ENCODE measurements around the gene RAB30.

RAB30 gene

GRCh38 chr11:83064011-83064410 lies 7.7 kb downstream of the RAB30 start:
- peaks cover under 1% of the 10 kb centered on the region for H3K4me1 ChIP-seq (ENCODE audit: insufficient read depth, low read length)
- H3K36me3 ChIP-seq (ENCODE audit: insufficient read depth, low read length): no peaks in the 10 kb centered on the region
- H2AFZ ChIP-seq (ENCODE audit: low read depth, low read length): no peak overlapping the region
- H3K9me3 ChIP-seq (ENCODE audit: low read length): peaks cover 2% of the 10 kb centered on the region
- H3K27me3 ChIP-seq (ENCODE audit: insufficient read depth, low read length): no peaks in the 10 kb centered on the region
- no peak overlapping the region for H3K4me3 ChIP-seq (ENCODE audit: low read length)

- peaks cover 2% of the 10 kb centered on the region for H3K9me3 ChIP-seq (ENCODE audit: low read length)
- H2AFZ ChIP-seq (ENCODE audit: low read depth, low read length): no peak overlapping the region
- no peaks in the 10 kb centered on the region for H3K4me1 ChIP-seq (ENCODE audit: insufficient read depth, low read length)
- H3K4me3 ChIP-seq (ENCODE audit: low read length): no peak overlapping the region
- no peaks in the 10 kb centered on the region for H3K36me3 ChIP-seq (ENCODE audit: insufficient read depth, low read length)
- no peaks in the 10 kb centered on the region for H3K27me3 ChIP-seq (ENCODE audit: insufficient read depth, low read length)
Observed at GRCh38 chr11:83063073-83063754, 8.5 kb downstream of the RAB30 start.

GRCh38 chr11:83061883-83062282 lies 9.8 kb downstream of the RAB30 start:
- Histone ChIP-seq H2AFZ (ENCODE audit: low read depth, low read length) (no peak overlapping the region), H3K36me3 (ENCODE audit: insufficient read depth, low read length) (no peaks in the 10 kb centered on the region), H3K4me1 (ENCODE audit: insufficient read depth, low read length) (no peaks in the 10 kb centered on the region), H3K27me3 (ENCODE audit: insufficient read depth, low read length) (no peaks in the 10 kb centered on the region), H3K4me3 (ENCODE audit: low read length) (no peak overlapping the region), H3K9me3 (ENCODE audit: low read length) (peaks cover 2% of the 10 kb centered on the region)

GRCh38 chr11:83060965-83061364 lies 10.7 kb downstream of the RAB30 start:
- no peaks in the 10 kb centered on the region for H3K36me3 ChIP-seq (ENCODE audit: insufficient read depth, low read length)
- H2AFZ ChIP-seq (ENCODE audit: low read depth, low read length): no peak overlapping the region
- H3K9me3 ChIP-seq (ENCODE audit: low read length): peaks cover 2% of the 10 kb centered on the region
- no peaks in the 10 kb centered on the region for H3K27me3 ChIP-seq (ENCODE audit: insufficient read depth, low read length)
- H3K4me1 ChIP-seq (ENCODE audit: insufficient read depth, low read length): no peaks in the 10 kb centered on the region
- no peak overlapping the region for H3K4me3 ChIP-seq (ENCODE audit: low read length)

GRCh38 chr11:83057721-83058120 lies 14.0 kb downstream of the RAB30 start:
- Histone ChIP-seq H3K27me3 (ENCODE audit: insufficient read depth, low read length) (no peaks in the 10 kb centered on the region), H3K4me3 (ENCODE audit: low read length) (no peak overlapping the region)

GRCh38 chr11:83056611-83057010 lies 15.1 kb downstream of the RAB30 start:
- Histone ChIP-seq H2AFZ (ENCODE audit: low read depth, low read length) (no peak overlapping the region), H3K36me3 (ENCODE audit: insufficient read depth, low read length) (no peaks in the 10 kb centered on the region), H3K27me3 (ENCODE audit: insufficient read depth, low read length) (no peaks in the 10 kb centered on the region), H3K4me3 (ENCODE audit: low read length) (no peak overlapping the region), H3K9me3 (ENCODE audit: low read length) (peaks cover 3% of the 10 kb centered on the region), H3K4me1 (ENCODE audit: insufficient read depth, low read length) (no peaks in the 10 kb centered on the region)

More at GRCh38 chr11:83057721-83058120, 14.0 kb downstream of the RAB30 start:
- Histone ChIP-seq H3K36me3 (ENCODE audit: insufficient read depth, low read length) (no peaks in the 10 kb centered on the region), H3K4me1 (ENCODE audit: insufficient read depth, low read length) (no peaks in the 10 kb centered on the region), H3K9me3 (ENCODE audit: low read length) (peaks cover 3% of the 10 kb centered on the region), H2AFZ (ENCODE audit: low read depth, low read length) (no peak overlapping the region)

GRCh38 chr11:83056204-83056603 lies 15.5 kb downstream of the RAB30 start:
- Histone ChIP-seq H3K9me3 (ENCODE audit: low read length) (peaks cover 3% of the 10 kb centered on the region), H3K36me3 (ENCODE audit: insufficient read depth, low read length) (no peaks in the 10 kb centered on the region), H3K27me3 (ENCODE audit: insufficient read depth, low read length) (no peaks in the 10 kb centered on the region), H3K4me1 (ENCODE audit: insufficient read depth, low read length) (no peaks in the 10 kb centered on the region), H3K4me3 (ENCODE audit: low read length) (no peak overlapping the region), H2AFZ (ENCODE audit: low read depth, low read length) (no peak overlapping the region)

- Histone ChIP-seq H3K4me1 (ENCODE audit: insufficient read depth, low read length) (no peaks in the 10 kb centered on the region), H3K9me3 (ENCODE audit: low read length) (peaks cover 3% of the 10 kb centered on the region), H2AFZ (ENCODE audit: low read depth, low read length) (no peak overlapping the region), H3K36me3 (ENCODE audit: insufficient read depth, low read length) (no peaks in the 10 kb centered on the region), H3K27me3 (ENCODE audit: insufficient read depth, low read length) (no peaks in the 10 kb centered on the region), H3K4me3 (ENCODE audit: low read length) (no peak overlapping the region)
Observed at GRCh38 chr11:83054904-83055380, 16.8 kb downstream of the RAB30 start.

GRCh38 chr11:83054001-83054400 lies 17.7 kb downstream of the RAB30 start:
- Histone ChIP-seq H3K27me3 (ENCODE audit: insufficient read depth, low read length) (no peaks in the 10 kb centered on the region), H2AFZ (ENCODE audit: low read depth, low read length) (no peak overlapping the region), H3K4me3 (ENCODE audit: low read length) (no peak overlapping the region), H3K4me1 (ENCODE audit: insufficient read depth, low read length) (no peaks in the 10 kb centered on the region), H3K9me3 (ENCODE audit: low read length) (peaks cover 2% of the 10 kb centered on the region), H3K36me3 (ENCODE audit: insufficient read depth, low read length) (no peaks in the 10 kb centered on the region)

- Histone ChIP-seq H2AFZ (ENCODE audit: low read depth, low read length) (no peak overlapping the region), H3K4me3 (ENCODE audit: low read length) (no peak overlapping the region), H3K4me1 (ENCODE audit: insufficient read depth, low read length) (peaks cover 8% of the 10 kb centered on the region), H3K36me3 (ENCODE audit: insufficient read depth, low read length) (no peaks in the 10 kb centered on the region), H3K9me3 (ENCODE audit: low read length) (peaks cover 2% of the 10 kb centered on the region), H3K27me3 (ENCODE audit: insufficient read depth, low read length) (no peaks in the 10 kb centered on the region)
Observed at GRCh38 chr11:83051760-83052671, 19.7 kb downstream of the RAB30 start.

- Histone ChIP-seq H3K4me1 (ENCODE audit: insufficient read depth, low read length) (peaks cover 10% of the 10 kb centered on the region), H2AFZ (ENCODE audit: low read depth, low read length) (no peak overlapping the region), H3K4me3 (ENCODE audit: low read length) (no peak overlapping the region), H3K27me3 (ENCODE audit: insufficient read depth, low read length) (no peaks in the 10 kb centered on the region), H3K9me3 (ENCODE audit: low read length) (no peaks in the 10 kb centered on the region), H3K36me3 (ENCODE audit: insufficient read depth, low read length) (no peaks in the 10 kb centered on the region)
Observed at GRCh38 chr11:83047515-83048225, 24.0 kb downstream of the RAB30 start.

GRCh38 chr11:83046621-83047172 lies 25.0 kb downstream of the RAB30 start:
- Histone ChIP-seq H2AFZ (ENCODE audit: low read depth, low read length) (no peak overlapping the region), H3K4me3 (ENCODE audit: low read length) (no peak overlapping the region), H3K27me3 (ENCODE audit: insufficient read depth, low read length) (no peaks in the 10 kb centered on the region), H3K4me1 (ENCODE audit: insufficient read depth, low read length) (peaks cover 10% of the 10 kb centered on the region), H3K36me3 (ENCODE audit: insufficient read depth, low read length) (no peaks in the 10 kb centered on the region), H3K9me3 (ENCODE audit: low read length) (no peaks in the 10 kb centered on the region)
